Stimulated activated naive B cell treated with anti-CD40 and anti-IgM and Interleukin-4, amounts not matched to agents 10 μg/mL and 1 μg/mL and 100 μg/mL, for 72 hours (primary cell): ENCODE measurements around the gene SCGB1C2.

Experiments
- ATAC-seq, 2 donors: fragments of 150-1000 bp; cut with Tn5 transposase; replicated peaks; 2 replicates each; pipeline ENCODE4 v1.10.0; 2021; ENCODE audit warnings: moderate library complexity in 1 of 2
- DNase-seq: peaks from one replicate; pipeline ENCODE4 v3.0.0; 2021
- H3K27ac Mint-ChIP-seq: one replicate; pipeline ENCODE4 v1.8.0; 2022; ENCODE audit warnings: mild to moderate bottlenecking, mixed read lengths
- H3K27me3 Mint-ChIP-seq, 2 donors: one replicate each; pipeline ENCODE4 v1.8.0; 2022; ENCODE audit warnings: mixed read lengths in 2 of 2
- H3K36me3 Mint-ChIP-seq, 2 donors: one replicate each; pipeline ENCODE4 v1.8.0; 2022; ENCODE audit warnings: mixed read lengths in 2 of 2, mild to moderate bottlenecking in 1 of 2
- H3K4me1 Mint-ChIP-seq, 2 donors: one replicate each; pipeline ENCODE4 v1.8.0; 2022; ENCODE audit warnings: mixed read lengths in 2 of 2, mild to moderate bottlenecking in 1 of 2
- H3K4me3 Mint-ChIP-seq, 2 donors: one replicate each; pipeline ENCODE4 v1.8.0; 2022; ENCODE audit warnings: mild to moderate bottlenecking in 2 of 2, mixed read lengths in 2 of 2, moderate library complexity in 1 of 2
- H3K9me3 Mint-ChIP-seq, 2 donors: one replicate each; pipeline ENCODE4 v1.8.0; 2022; ENCODE audit warnings: mixed read lengths in 2 of 2, mild to moderate bottlenecking in 1 of 2

SCGB1C2 gene

DNA sequence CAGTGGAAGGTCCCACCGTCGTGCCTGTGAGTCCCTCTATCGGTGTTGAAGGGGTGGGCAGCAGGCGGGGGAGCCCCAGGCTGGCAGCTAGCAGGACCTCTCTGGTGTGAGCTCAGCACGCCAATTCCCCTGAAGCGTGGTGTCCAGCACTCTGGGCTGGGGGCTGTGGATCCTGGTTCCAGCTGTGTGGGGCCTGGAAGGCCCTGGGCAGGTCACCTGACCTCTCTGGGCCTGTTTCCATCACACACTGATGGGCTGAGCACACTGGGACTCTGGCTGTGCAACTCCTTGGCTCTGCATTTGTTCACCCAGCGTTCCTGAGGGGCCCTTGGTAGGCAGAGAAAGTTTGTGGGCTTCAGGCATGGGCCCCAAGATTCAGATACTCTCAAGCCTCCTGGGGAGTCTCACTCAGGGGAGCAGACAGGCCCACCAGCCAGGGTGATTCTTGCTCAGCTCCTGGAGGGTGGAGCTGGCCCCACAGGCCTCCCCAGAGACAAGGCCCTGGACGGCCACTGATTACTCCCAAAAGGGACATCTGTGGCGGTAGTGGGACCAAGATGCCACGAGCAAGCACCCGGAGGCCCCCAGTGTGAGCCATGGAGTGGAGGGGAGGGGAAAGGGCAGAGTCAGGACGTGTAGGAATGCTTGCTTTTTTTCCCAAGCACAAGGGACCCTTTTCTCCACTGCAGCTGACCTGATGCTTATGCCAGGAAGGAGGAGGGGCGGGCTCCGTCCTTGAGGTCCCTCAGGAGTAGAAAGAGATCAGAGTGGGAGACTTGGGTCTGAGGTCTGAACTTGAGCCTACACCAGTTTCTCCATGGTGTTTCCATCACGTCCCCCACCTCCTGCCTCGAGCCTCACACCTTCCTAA lies 8.5 kb downstream of the SCGB1C2 start:
- peaks cover 2 to 5% of the 10 kb centered on the region in 2 donors for H3K4me1 Mint-ChIP-seq
- no peak overlapping the region for H3K4me3 Mint-ChIP-seq
- H3K9me3 Mint-ChIP-seq, result no peaks in the 10 kb centered on the region
- no peaks in the 10 kb centered on the region for H3K36me3 Mint-ChIP-seq
- no peak overlapping the region for H3K27ac Mint-ChIP-seq
- ATAC-seq (no peak), DNase-seq (no peak)
- peaks cover 10 to 25% of the 10 kb centered on the region in 2 donors for H3K27me3 Mint-ChIP-seq

DNA sequence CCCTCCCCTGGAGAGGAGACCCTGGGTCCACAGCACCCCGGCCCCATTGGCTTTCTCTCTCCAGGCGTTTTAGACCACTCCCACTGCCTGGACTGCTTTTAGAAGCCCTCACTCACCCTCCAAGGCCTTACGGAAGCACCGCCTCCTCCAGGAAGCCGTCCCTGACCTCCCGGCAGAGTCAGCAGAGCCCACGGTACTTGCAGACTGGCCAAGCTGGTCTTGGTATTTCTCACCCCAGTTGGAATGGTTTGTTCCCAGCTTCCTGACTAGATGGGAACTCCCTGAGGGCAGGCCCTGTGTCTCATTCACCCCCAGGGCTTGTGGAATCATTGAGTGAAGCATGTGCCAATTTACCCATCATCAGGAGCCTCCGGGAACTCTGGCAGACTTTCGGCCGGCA lies 9.2 kb downstream of the SCGB1C2 start:
- ATAC-seq, result no peak
- no peak for DNase-seq
- no peak overlapping the region for H3K4me3 Mint-ChIP-seq
- no peaks in the 10 kb centered on the region for H3K36me3 Mint-ChIP-seq
- no peaks in the 10 kb centered on the region for H3K9me3 Mint-ChIP-seq
- H3K27me3 Mint-ChIP-seq, result peaks cover 11 to 25% of the 10 kb centered on the region in 2 donors
- no peak overlapping the region for H3K27ac Mint-ChIP-seq
- H3K4me1 Mint-ChIP-seq, result peaks cover 2 to 5% of the 10 kb centered on the region in 2 donors

DNA sequence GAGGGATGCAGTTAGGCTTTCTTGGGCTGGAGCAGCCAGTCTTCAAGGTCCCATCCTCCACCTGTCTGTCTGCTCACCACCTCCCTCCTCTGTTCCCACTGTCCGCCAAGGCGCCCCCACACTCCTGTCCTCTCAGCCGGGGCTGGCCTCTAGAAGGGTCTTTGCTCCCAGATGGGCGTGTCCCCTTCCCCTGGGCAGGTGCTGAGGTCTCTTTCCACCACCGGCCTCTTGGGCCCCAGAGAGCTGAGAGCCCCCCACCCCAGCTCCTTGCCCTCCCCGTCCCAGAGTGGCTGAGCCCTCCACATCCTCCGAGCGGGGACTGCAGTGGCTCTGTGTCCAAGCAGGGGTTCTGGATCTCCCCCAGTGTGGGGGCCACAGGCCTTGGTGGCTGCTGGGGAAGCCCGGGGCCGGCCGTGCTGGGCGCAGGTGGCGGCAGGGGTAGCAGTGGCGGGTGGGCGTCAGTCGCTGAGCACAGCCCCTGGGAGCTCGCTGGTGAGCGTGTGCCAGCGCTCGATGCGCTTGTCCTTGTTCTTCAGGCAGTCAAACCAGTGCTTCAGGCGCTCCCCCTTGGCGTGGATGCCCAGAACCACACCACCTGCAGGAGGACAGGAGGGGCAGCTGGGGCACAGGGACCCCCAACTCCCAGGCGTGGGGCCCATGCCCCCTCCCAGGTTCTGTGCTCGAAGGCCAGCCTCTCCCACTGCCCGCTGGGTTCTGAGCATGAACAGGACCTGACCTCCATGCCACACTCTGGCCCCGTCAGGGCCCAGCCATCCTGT lies 9.8 kb downstream of the SCGB1C2 start:
- Mint-ChIP-seq H3K27me3 (peaks cover 15 to 32% of the 10 kb centered on the region in 2 donors), H3K27ac (no peak overlapping the region), H3K9me3 (no peaks in the 10 kb centered on the region), H3K36me3 (no peaks in the 10 kb centered on the region), H3K4me1 (peaks cover 2 to 5% of the 10 kb centered on the region in 2 donors), H3K4me3 (no peak overlapping the region)
- DNase-seq, result no peak
- no peak for ATAC-seq

GRCh38 chr17:147796-148740 lies 10.7 kb downstream of the SCGB1C2 start:
- Mint-ChIP-seq H3K9me3 (no peaks in the 10 kb centered on the region), H3K27ac (no peak overlapping the region), H3K27me3 (peaks cover 15 to 32% of the 10 kb centered on the region in 2 donors), H3K4me1 (peaks cover 2 to 5% of the 10 kb centered on the region in 2 donors), H3K4me3 (no peak overlapping the region), H3K36me3 (no peaks in the 10 kb centered on the region)
- no peak for DNase-seq
- no peak for ATAC-seq

DNA sequence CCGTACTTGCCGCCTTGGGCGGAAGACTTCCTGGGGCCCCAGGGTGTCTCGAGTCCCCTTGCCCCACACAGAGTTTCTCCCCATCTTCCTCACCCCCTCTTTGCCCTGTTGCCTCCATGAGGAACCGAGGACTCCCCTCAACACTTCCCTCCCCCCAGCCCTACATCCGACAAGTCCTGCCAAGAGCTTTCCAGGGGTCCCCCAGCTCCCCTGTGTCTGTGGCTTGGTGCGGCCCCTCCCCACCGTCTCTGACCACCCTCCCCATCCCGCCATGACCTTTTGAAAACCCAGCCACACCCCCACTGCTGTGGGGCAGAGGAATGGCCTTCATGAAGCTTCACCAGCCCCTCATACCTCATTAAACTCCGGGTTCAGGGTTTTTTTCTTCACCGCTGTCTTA lies 11.4 kb downstream of the SCGB1C2 start:
- ATAC-seq, result no peak
- H3K27ac Mint-ChIP-seq, result no peak overlapping the region
- H3K4me3 Mint-ChIP-seq, result no peak overlapping the region
- no peaks in the 10 kb centered on the region for H3K9me3 Mint-ChIP-seq
- H3K4me1 Mint-ChIP-seq, result peaks cover 0 to 1% of the 10 kb centered on the region in 2 donors
- no peak for DNase-seq
- H3K27me3 Mint-ChIP-seq, result peaks cover 12 to 27% of the 10 kb centered on the region in 2 donors
- no peaks in the 10 kb centered on the region for H3K36me3 Mint-ChIP-seq

DNA sequence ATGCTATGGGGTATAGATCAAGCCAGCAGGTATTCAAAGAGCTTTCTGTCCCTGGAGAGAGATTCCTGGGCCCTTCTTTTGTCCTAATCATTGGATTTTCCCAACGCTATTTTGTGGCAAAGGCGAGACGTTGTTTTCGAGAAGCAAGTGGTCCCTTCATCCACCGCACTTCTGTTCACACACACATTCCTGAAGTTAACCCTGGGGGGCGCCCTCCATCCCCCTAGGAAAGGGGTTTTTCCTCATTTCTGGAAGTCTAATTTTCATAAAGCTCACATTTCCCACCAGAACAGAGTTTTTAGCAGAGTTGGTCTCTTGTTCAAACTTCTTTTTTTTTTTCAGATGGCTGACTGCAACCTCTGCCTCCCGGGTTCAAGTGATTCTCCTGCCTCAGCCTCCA lies 11.9 kb downstream of the SCGB1C2 start:
- Mint-ChIP-seq H3K4me3 (no peak overlapping the region), H3K4me1 (no peaks in the 10 kb centered on the region), H3K27me3 (peaks cover 15 to 27% of the 10 kb centered on the region in 2 donors)

GRCh38 chr17:149897-150584 lies 12.7 kb downstream of the SCGB1C2 start:
- no peak overlapping the region for H3K4me3 Mint-ChIP-seq
- H3K9me3 Mint-ChIP-seq, result no peaks in the 10 kb centered on the region
- H3K36me3 Mint-ChIP-seq, result no peaks in the 10 kb centered on the region
- H3K4me1 Mint-ChIP-seq, result no peaks in the 10 kb centered on the region
- peaks cover 15 to 27% of the 10 kb centered on the region in 2 donors for H3K27me3 Mint-ChIP-seq
- no peak for ATAC-seq
- H3K27ac Mint-ChIP-seq, result no peak overlapping the region
- DNase-seq, result no peak

More for the DNA sequence above, 11.9 kb downstream of the SCGB1C2 start:
- DNase-seq, result no peak
- Mint-ChIP-seq H3K27ac (no peak overlapping the region), H3K9me3 (no peaks in the 10 kb centered on the region), H3K36me3 (no peaks in the 10 kb centered on the region)
- ATAC-seq, result no peak

GRCh38 chr17:151004-151403 lies 13.6 kb downstream of the SCGB1C2 start:
- no peak overlapping the region for H3K27ac Mint-ChIP-seq

GRCh38 chr17:151886-152859 lies 14.8 kb downstream of the SCGB1C2 start:
- Mint-ChIP-seq H3K4me1 (no peaks in the 10 kb centered on the region), H3K27me3 (peaks cover 15 to 26% of the 10 kb centered on the region in 2 donors), H3K9me3 (no peaks in the 10 kb centered on the region), H3K36me3 (no peaks in the 10 kb centered on the region), H3K4me3 (no peak overlapping the region), H3K27ac (no peak overlapping the region)
- no peak for DNase-seq
- ATAC-seq, result no peak

More at GRCh38 chr17:151004-151403, 13.6 kb downstream of the SCGB1C2 start:
- Mint-ChIP-seq H3K4me1 (no peaks in the 10 kb centered on the region), H3K27me3 (peaks cover 15 to 27% of the 10 kb centered on the region in 2 donors), H3K4me3 (no peak overlapping the region), H3K9me3 (no peaks in the 10 kb centered on the region), H3K36me3 (no peaks in the 10 kb centered on the region)
- ATAC-seq (no peak), DNase-seq (no peak)

- Mint-ChIP-seq H3K36me3 (no peaks in the 10 kb centered on the region), H3K4me1 (no peaks in the 10 kb centered on the region), H3K27ac (no peak overlapping the region), H3K4me3 (no peak overlapping the region), H3K9me3 (no peaks in the 10 kb centered on the region), H3K27me3 (peaks cover 15 to 30% of the 10 kb centered on the region in 2 donors)
- DNase-seq, result no peak
- no peak for ATAC-seq
Measured at GRCh38 chr17:152860-153420, 15.6 kb downstream of the SCGB1C2 start.

GRCh38 chr17:153851-154250 lies 16.5 kb downstream of the SCGB1C2 start:
- Mint-ChIP-seq H3K36me3 (no peaks in the 10 kb centered on the region), H3K9me3 (no peaks in the 10 kb centered on the region), H3K4me1 (no peaks in the 10 kb centered on the region), H3K4me3 (no peak overlapping the region), H3K27ac (no peak overlapping the region), H3K27me3 (peaks cover 15 to 29% of the 10 kb centered on the region in 2 donors)
- ATAC-seq (no peak), DNase-seq (no peak)

DNA sequence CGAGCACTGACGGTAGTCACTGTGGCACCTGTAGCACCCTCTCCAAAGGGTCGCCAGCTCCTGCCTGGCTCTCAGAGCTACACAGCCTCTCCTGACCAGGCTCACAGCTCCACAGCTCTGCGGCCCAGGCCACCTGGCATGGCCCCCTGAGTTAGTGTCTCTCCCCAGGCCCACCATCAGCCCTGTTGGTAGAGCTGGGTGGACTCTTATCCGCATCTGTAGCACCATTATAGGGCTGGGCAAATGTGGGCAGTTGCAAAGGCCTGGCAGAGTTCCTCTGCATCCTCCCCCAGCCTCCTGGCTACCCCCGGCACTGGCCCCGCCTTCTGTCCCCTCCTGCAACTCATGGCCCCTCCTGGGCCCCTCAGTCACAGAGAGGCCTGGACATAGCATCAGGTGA lies 18.2 kb downstream of the SCGB1C2 start:
- ATAC-seq (no peak), DNase-seq (no peak)
- H3K27me3 Mint-ChIP-seq, result peaks cover 11 to 22% of the 10 kb centered on the region in 2 donors
- H3K36me3 Mint-ChIP-seq, result no peaks in the 10 kb centered on the region
- H3K9me3 Mint-ChIP-seq, result no peaks in the 10 kb centered on the region
- H3K4me1 Mint-ChIP-seq, result no peaks in the 10 kb centered on the region
- H3K4me3 Mint-ChIP-seq, result no peak overlapping the region
- no peak overlapping the region for H3K27ac Mint-ChIP-seq
